H1 (cell line): ENCODE results near the gene SLC23A1. TPM values are rescaled to one million over a fixed set of nuclear protein-coding genes. Genes with fewer than 3 reads are reported as not detected.

Source experiments
- CTCF ChIA-PET: fragments of 300-600 bp; sonication (Branson Sonifier 250); formaldehyde crosslinking; loops from one replicate; lab custom pipeline; 2021; ENCODE audit not compliant: partially characterized antibody; lab: Charles Lee
- POLR2A ChIA-PET: fragments of 300-600 bp; sonication (Branson Sonifier 250); formaldehyde crosslinking; loops from one replicate; lab custom pipeline; 2021; ENCODE audit warnings: inconsistent platforms; ENCODE audit not compliant: partially characterized antibody; lab: Charles Lee
- DNase-seq, 2 experiments: peaks; one replicate each; pipeline versions ENCODE4 v3.0.0 to v3.0.0-alpha.2; 2010 to 2022; ENCODE audit warnings: low spot score in 2 of 2, low read depth in 1 of 2, mixed read lengths in 1 of 2
- FAIRE-seq: peaks from 2 replicates; lab custom pipeline; 2011; peaks lifted over from hg19 to GRCh38; lab: Jason Lieb, UNC
- H2AFZ ChIP-seq: 2 replicates; pipeline ENCODE4 v1.8.1; 2012; ENCODE audit warnings: low read length, inconsistent platforms
- H2AK5ac ChIP-seq: 2 replicates; pipeline ENCODE4 v1.6.1; 2013; ENCODE audit warnings: low read depth, low read length
- H2BK120ac ChIP-seq: replicated peaks from 2 replicates; pipeline ENCODE3; 2013; ENCODE audit warnings: low read depth, low read length, inconsistent platforms
- H2BK12ac ChIP-seq: 2 replicates; pipeline ENCODE4 v1.6.1; 2013; ENCODE audit warnings: low read depth, low read length
- H2BK15ac ChIP-seq: 2 replicates; pipeline ENCODE4 v1.6.1; 2013; ENCODE audit warnings: low read length
- H2BK20ac ChIP-seq: 2 replicates; pipeline ENCODE4 v1.6.1; 2013; ENCODE audit warnings: low read length
- H2BK5ac ChIP-seq: 2 replicates; pipeline ENCODE4 v1.6.1; 2013; ENCODE audit warnings: low read depth, low read length
- H3K14ac ChIP-seq: 2 replicates; pipeline ENCODE4 v1.6.1; 2013; ENCODE audit warnings: inconsistent platforms; ENCODE audit not compliant: insufficient read length
- H3K18ac ChIP-seq: 2 replicates; pipeline ENCODE4 v1.6.1; 2013; ENCODE audit warnings: low read length; ENCODE audit errors: extremely low read depth
- H3K23ac ChIP-seq: 2 replicates; pipeline ENCODE4 v1.6.1; 2013; ENCODE audit warnings: inconsistent platforms; ENCODE audit not compliant: insufficient read length
- H3K23me2 ChIP-seq: 2 replicates; pipeline ENCODE4 v1.6.1; 2013; ENCODE audit warnings: low read depth, low read length
- H3K27ac ChIP-seq: 2 replicates; pipeline ENCODE4 v1.6.1; 2011; ENCODE audit warnings: low read depth, low read length, inconsistent platforms
- H3K27me3 ChIP-seq, 4 experiments: replicated peaks in 1 of 4; 1 replicate in 1 of 4; 2 replicates in 3 of 4; pipeline versions ENCODE4 v1.6.1 to v1.8.1; 2011 to 2013; ENCODE audit warnings: low read length in 3 of 4, mild to moderate bottlenecking in 3 of 4, inconsistent platforms in 2 of 4, mixed read lengths in 2 of 4, moderate library complexity in 1 of 4; ENCODE audit not compliant: control insufficient read depth in 3 of 4, insufficient read depth in 3 of 4; ENCODE audit errors: extremely low read depth in 1 of 4
- H3K36me3 ChIP-seq, 4 experiments: 2 replicates each; pipeline versions ENCODE4 v1.6.1 to v1.8.1; 2011 to 2013; ENCODE audit warnings: mild to moderate bottlenecking in 4 of 4, low read length in 3 of 4, moderate library complexity in 2 of 4, control low read depth in 1 of 4, inconsistent platforms in 1 of 4; ENCODE audit not compliant: insufficient read depth in 4 of 4, control insufficient read depth in 2 of 4
- H3K4ac ChIP-seq: replicated peaks from 2 replicates; pipeline ENCODE3; 2013; ENCODE audit warnings: low read length, low read depth, mixed read lengths, inconsistent platforms; ENCODE audit not compliant: insufficient read length
- H3K4me1 ChIP-seq, 4 experiments: replicated peaks in 1 of 4; 1 replicate in 1 of 4; 2 replicates in 3 of 4; pipeline versions ENCODE4 v1.6.1 to v1.8.1; 2011 to 2013; ENCODE audit warnings: low read length in 3 of 4, inconsistent platforms in 2 of 4, mixed read lengths in 1 of 4; ENCODE audit not compliant: insufficient read depth in 4 of 4, control insufficient read depth in 3 of 4
- H3K4me2 ChIP-seq, 2 experiments: 2 replicates each; pipeline versions ENCODE4 v1.6.1 to v1.8.1; 2011 to 2013; ENCODE audit warnings: low read depth in 2 of 2, low read length in 2 of 2, control low read depth in 1 of 2, inconsistent platforms in 1 of 2, mild to moderate bottlenecking in 1 of 2; ENCODE audit not compliant: insufficient read depth in 1 of 2
- H3K4me3 ChIP-seq, 4 experiments: fragments of 200-600, 300-600 bp in 1 of 4; sonication (generic), shearing (Covaris generic), sonication (Bioruptor Twin) in 1 of 4; 2 replicates each; pipeline versions ENCODE4 v1.5.1 to v1.8.1; 2011 to 2016; ENCODE audit warnings: low read length in 4 of 4, low read depth in 3 of 4, control low read depth in 2 of 4, inconsistent platforms in 2 of 4, mild to moderate bottlenecking in 2 of 4, mixed read lengths in 1 of 4, moderate library complexity in 1 of 4; ENCODE audit not compliant: insufficient read depth in 2 of 4; ENCODE audit errors: extremely low read depth in 1 of 4
- H3K56ac ChIP-seq: replicated peaks from 2 replicates; pipeline ENCODE3; 2013; ENCODE audit warnings: low read depth, mild to moderate bottlenecking, mixed read lengths, low read length, inconsistent platforms; ENCODE audit not compliant: insufficient read length
- H3K79me1 ChIP-seq: 2 replicates; pipeline ENCODE4 v1.6.1; 2013; ENCODE audit warnings: low read depth, low read length, control low read depth
- H3K79me2 ChIP-seq, 2 experiments: 2 replicates each; pipeline versions ENCODE4 v1.6.1 to v1.8.1; 2012 to 2013; ENCODE audit warnings: low read length in 2 of 2, mild to moderate bottlenecking in 2 of 2, inconsistent platforms in 1 of 2; ENCODE audit not compliant: insufficient read depth in 2 of 2, control insufficient read depth in 1 of 2
- H3K9ac ChIP-seq, 4 experiments: replicated peaks in 1 of 4; 1 replicate in 1 of 4; 2 replicates in 3 of 4; pipeline versions ENCODE4 v1.6.1 to v1.8.1; 2011 to 2013; ENCODE audit warnings: low read depth in 3 of 4, low read length in 3 of 4, control low read depth in 2 of 4, mild to moderate bottlenecking in 2 of 4, moderate library complexity in 2 of 4, inconsistent platforms in 1 of 4; ENCODE audit errors: extremely low read depth in 1 of 4
- H3K9me3 ChIP-seq, 2 experiments: 2 replicates each; pipeline versions ENCODE4 v1.6.1 to v1.8.1; 2012 to 2013; ENCODE audit warnings: mild to moderate bottlenecking in 2 of 2, moderate library complexity in 2 of 2, control low read depth in 1 of 2, inconsistent platforms in 1 of 2, low read depth in 1 of 2, low read length in 1 of 2, mixed read lengths in 1 of 2; ENCODE audit not compliant: insufficient read depth in 2 of 2
- H4K20me1 ChIP-seq, 2 experiments: replicated peaks in 1 of 2; 2 replicates each; pipeline versions ENCODE3 to v1.8.1; 2011 to 2013; ENCODE audit warnings: inconsistent platforms in 2 of 2, low read length in 2 of 2, mild to moderate bottlenecking in 1 of 2; ENCODE audit not compliant: insufficient read depth in 2 of 2, control insufficient read depth in 1 of 2
- H4K5ac ChIP-seq: 2 replicates; pipeline ENCODE4 v1.6.1; 2013; ENCODE audit warnings: low read length, low read depth, mixed read lengths, inconsistent platforms; ENCODE audit not compliant: insufficient read length
- H4K8ac ChIP-seq: 2 replicates; pipeline ENCODE4 v1.8.0; 2013; ENCODE audit warnings: mild to moderate bottlenecking, moderate library complexity, low read length, inconsistent platforms; ENCODE audit not compliant: insufficient read depth; ENCODE audit errors: extremely low read depth
- H4K91ac ChIP-seq: replicated peaks from 2 replicates; pipeline ENCODE3; 2013; ENCODE audit warnings: low read length, mixed read lengths, inconsistent platforms; ENCODE audit not compliant: insufficient read length
- BACH1 ChIP-seq: IDR thresholded peaks from 2 replicates; pipeline ENCODE4 v1.6.1; 2012; ENCODE audit warnings: low read length, improper control_type of control experiment
- CBX5 ChIP-seq: fragments of 300-800, 300-1000 bp; sonication (generic); IDR thresholded peaks from 2 replicates; pipeline ENCODE4 v1.7.1; 2016; ENCODE audit warnings: antibody characterized with exemption, low read length, low read depth
- CHD1 ChIP-seq: IDR thresholded peaks from 2 replicates; pipeline ENCODE4 v1.6.1; 2012; ENCODE audit warnings: low read depth, low read length, improper control_type of control experiment
- E2F6 ChIP-seq: IDR thresholded peaks from 2 replicates; pipeline ENCODE4 v1.6.1; 2012; ENCODE audit warnings: inconsistent platforms
- EP300 ChIP-seq, 2 experiments: IDR thresholded peaks; 1 replicate in 1 of 2; 2 replicates in 1 of 2; pipeline ENCODE4 v1.6.1; 2011 to 2012; ENCODE audit warnings: low read depth in 2 of 2, low read length in 2 of 2, mild to moderate bottlenecking in 2 of 2, borderline replicate concordance in 1 of 2, inconsistent platforms in 1 of 2, moderate library complexity in 1 of 2
- GABPA ChIP-seq: IDR thresholded peaks from 2 replicates; pipeline ENCODE4 v1.6.1; 2011; ENCODE audit warnings: mild to moderate bottlenecking, low read length, moderate library complexity, borderline replicate concordance; ENCODE audit not compliant: insufficient read depth
- KDM1A ChIP-seq: fragments of 200-600, 300-600 bp; sonication (generic); IDR thresholded peaks from 2 replicates; pipeline ENCODE4 v1.7.1; 2016; ENCODE audit warnings: mild to moderate bottlenecking, low read length, borderline replicate concordance
- MAFK ChIP-seq: IDR thresholded peaks from 2 replicates; pipeline ENCODE4 v1.6.1; 2012; ENCODE audit warnings: low read depth, mild to moderate bottlenecking, improper control_type of control experiment, low read length
- NANOG ChIP-seq: IDR thresholded peaks from 2 replicates; pipeline ENCODE4 v1.6.1; 2011; ENCODE audit warnings: low read length, low read depth, mild to moderate bottlenecking, inconsistent platforms; ENCODE audit not compliant: insufficient read depth, poor library complexity, severe bottlenecking
- POLR2A ChIP-seq, 2 experiments: IDR thresholded peaks; 1 replicate in 1 of 2; 2 replicates in 1 of 2; pipeline ENCODE4 v1.6.1; 2011; ENCODE audit warnings: low read depth in 2 of 2, low read length in 2 of 2, mild to moderate bottlenecking in 2 of 2; ENCODE audit errors: control extremely low read depth in 1 of 2
- POU5F1 ChIP-seq: IDR thresholded peaks from 2 replicates; pipeline ENCODE4 v1.6.1; 2011; ENCODE audit warnings: low read depth, mild to moderate bottlenecking, low read length, moderate library complexity
- RBBP5 ChIP-seq: IDR thresholded peaks from 2 replicates; pipeline ENCODE4 v1.7.1; 2012; ENCODE audit warnings: low read depth, mild to moderate bottlenecking, inconsistent platforms, low read length, moderate library complexity, borderline replicate concordance
- SP1 ChIP-seq: IDR thresholded peaks from 2 replicates; pipeline ENCODE4 v1.6.1; 2011; ENCODE audit warnings: low read depth, low read length
- TCF12 ChIP-seq: IDR thresholded peaks from 2 replicates; pipeline ENCODE4 v1.6.1; 2011; ENCODE audit warnings: low read depth, mild to moderate bottlenecking, low read length
- WGBS, 2 experiments: shearing (Covaris generic) in 1 of 2; methylation state at CpG; one replicate each; pipeline versions ENCODE4 v1.1.6 to v1.1.7; 2013 to 2015; ENCODE audit warnings: low lambda C conversion rate in 2 of 2, mixed read lengths in 2 of 2, inconsistent platforms in 1 of 2, low coverage in 1 of 2, missing lambda C conversion rate in 1 of 2; ENCODE audit not compliant: insufficient replicate concordance in 2 of 2, insufficient coverage in 1 of 2, insufficient read length in 1 of 2; ENCODE audit errors: extremely low coverage in 1 of 2, missing lambda C conversion rate in 1 of 2; 5-methylcytosine and 5-hydroxymethylcytosine counted together
- polyA plus RNA-seq, 7 experiments: library from polyadenylated mRNA; depleted of rRNA in 3 of 7; stranded (reverse) in 5 of 7; unstranded in 2 of 7; fragments of >200 nt in 5 of 7; fragments of 200-250 nt in 2 of 7; gene quantifications; 1 replicate in 5 of 7; 2 replicates in 1 of 7; 4 replicates in 1 of 7; pipeline versions ENCODE4 v1.2.1 to v1.2.3, GENCODE V29; 2011 to 2013; ENCODE audit warnings: missing spikeins in 2 of 7, mixed read lengths in 2 of 7
- total RNA-seq: library from RNA; stranded (reverse); fragmentation: NEBNext Ultra II Directional; extraction: Animal tissue kit (Norgen Biotek cat#: 25700); gene quantifications from 2 replicates; pipeline ENCODE4 v1.2.1, GENCODE V29; 2021

SLC23A1 gene
- total and polyA plus RNA-seq, 2 of the 8 experiments (the other 6 are each of a cell fraction or from before 2014, with no cell fraction given) = not detected

- Histone ChIP-seq H2BK20ac (no peak overlapping the region), H2AFZ (no peak overlapping the region), H2BK15ac (no peak overlapping the region), H3K23ac (no peak overlapping the region), H3K27me3 (no peaks in the 10 kb centered on the region), H3K4me1 (no peaks in the 10 kb centered on the region), H2AK5ac (no peak overlapping the region), H3K14ac (no peak overlapping the region), H3K9ac (no peak overlapping the region), H4K5ac (no peak overlapping the region), H3K4me3 (no peak overlapping the region), H4K20me1 (no peaks in the 10 kb centered on the region), H2BK12ac (no peak overlapping the region), H3K4me2 (no peak overlapping the region), H2BK120ac (no peak overlapping the region), H3K79me1 (no peaks in the 10 kb centered on the region), H3K36me3 (peaks cover 2 to 14% (median 4%) of the 10 kb centered on the region in 4 experiments; a peak in 5 of 8 replicates), H3K27ac (no peak overlapping the region), H3K79me2 (no peaks in the 10 kb centered on the region), H3K18ac (no peak overlapping the region), H2BK5ac (no peak overlapping the region), H3K9me3 (no peaks in the 10 kb centered on the region), H4K8ac (no peak overlapping the region), H3K23me2 (no peaks in the 10 kb centered on the region), H4K91ac (no peak overlapping the region), H3K4ac (no peak overlapping the region), H3K56ac (no peak overlapping the region)
- 88% methylated on average over 6 of the region's 6 CpGs; no CpG with 5 or more reads in 1 of the 2 experiments for WGBS, 2 experiments
- CTCF ChIA-PET = interaction anchor here (1.3 to 8.2 kb wide), 2 partner anchors 8 to 18 kb away, joined by 3 to 69 read pairs; partner anchors contain the start of gene PROB1
- DNase-seq (no peak), FAIRE-seq (no peak)
- POLR2A ChIA-PET = interaction anchor here (0.6 to 1.3 kb wide), 4 partner anchors 10 to 98 kb away, joined by 3 to 6 read pairs (median 3); partner anchors contain the start of gene SPATA24
- TF ChIP-seq MAFK = no peak
- no peak for TF ChIP-seq EP300 (IDR thresholded peaks at IDR 0.05; ENCODE audit: borderline replicate concordance in 1 of 2, low read depth in 2 of 2, low read length in 2 of 2)
- TF ChIP-seq POLR2A (IDR thresholded peaks at IDR 0.05; ENCODE audit: control extremely low read depth in 1 of 2, low read depth in 2 of 2, low read length in 2 of 2) = no peak
- TF ChIP-seq SP1 = no peak
- no peak for TF ChIP-seq E2F6
- no peak for TF ChIP-seq RBBP5
- no peak for TF ChIP-seq TCF12
- TF ChIP-seq BACH1 = no peak
- TF ChIP-seq GABPA = no peak
- TF ChIP-seq CBX5 = no peak
- no peak for TF ChIP-seq NANOG
- no peak for TF ChIP-seq CHD1
- no peak for TF ChIP-seq POU5F1
- no peak for TF ChIP-seq KDM1A
Measured at GRCh38 chr5:139413153-139413552, 30.1 kb upstream of the SLC23A1 start.
